Measurements from ENCODE around the gene LRRN4. TPM values are rescaled to one million over a fixed set of nuclear protein-coding genes. Genes with fewer than 3 reads are reported as not detected.

Gene LRRN4
- total and polyA plus RNA-seq, 2 of the 8 experiments (the other 6 are each of a cell fraction or from before 2014, with no cell fraction given): 0.21 to 0.89 TPM

DNA sequence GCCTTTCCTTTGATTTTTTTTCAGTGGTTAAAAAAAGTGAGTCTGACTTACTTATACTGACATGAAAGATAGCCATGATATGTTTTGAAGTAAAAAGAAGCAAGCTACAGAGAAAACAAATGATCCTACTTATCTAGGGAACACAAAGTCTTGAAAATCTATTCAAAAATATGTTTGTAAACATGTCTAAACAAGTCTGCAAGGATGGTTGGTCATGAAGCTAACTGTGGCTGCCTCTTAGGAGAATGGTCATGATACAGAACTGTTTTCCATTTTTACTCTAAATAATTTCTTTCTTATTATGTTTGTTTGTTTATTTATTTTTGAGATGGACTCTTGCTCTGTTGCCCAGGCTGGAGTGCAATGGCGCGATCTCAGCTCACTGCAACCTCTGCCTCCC, 47.5 kb upstream of the LRRN4 start (continued):
- TF ChIP-seq, protein P1, sequence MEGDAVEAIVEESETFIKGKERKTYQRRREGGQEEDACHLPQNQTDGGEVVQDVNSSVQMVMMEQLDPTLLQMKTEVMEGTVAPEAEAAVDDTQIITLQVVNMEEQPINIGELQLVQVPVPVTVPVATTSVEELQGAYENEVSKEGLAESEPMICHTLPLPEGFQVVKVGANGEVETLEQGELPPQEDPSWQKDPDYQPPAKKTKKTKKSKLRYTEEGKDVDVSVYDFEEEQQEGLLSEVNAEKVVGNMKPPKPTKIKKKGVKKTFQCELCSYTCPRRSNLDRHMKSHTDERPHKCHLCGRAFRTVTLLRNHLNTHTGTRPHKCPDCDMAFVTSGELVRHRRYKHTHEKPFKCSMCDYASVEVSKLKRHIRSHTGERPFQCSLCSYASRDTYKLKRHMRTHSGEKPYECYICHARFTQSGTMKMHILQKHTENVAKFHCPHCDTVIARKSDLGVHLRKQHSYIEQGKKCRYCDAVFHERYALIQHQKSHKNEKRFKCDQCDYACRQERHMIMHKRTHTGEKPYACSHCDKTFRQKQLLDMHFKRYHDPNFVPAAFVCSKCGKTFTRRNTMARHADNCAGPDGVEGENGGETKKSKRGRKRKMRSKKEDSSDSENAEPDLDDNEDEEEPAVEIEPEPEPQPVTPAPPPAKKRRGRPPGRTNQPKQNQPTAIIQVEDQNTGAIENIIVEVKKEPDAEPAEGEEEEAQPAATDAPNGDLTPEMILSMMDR (IDR thresholded peaks at IDR 0.05; ENCODE audit: control extremely low read depth in 1 of 3, insufficient read depth in 1 of 3, low read depth in 1 of 3, low read length in 3 of 3): no peak
- no peak for TF ChIP-seq SIN3A (conservative IDR thresholded peaks at IDR 0.05 in 1 of 2, IDR thresholded peaks at IDR 0.05 in 1 of 2; ENCODE audit: low read depth in 1 of 2, low read length in 2 of 2)
- no peak for TF ChIP-seq NANOG (IDR thresholded peaks at IDR 0.05; ENCODE audit: insufficient read depth, low read depth, low read length, poor library complexity, severe bottlenecking)
- no peak for TF ChIP-seq JUN (IDR thresholded peaks at IDR 0.05; ENCODE audit: low read depth, low read length)

Measured in H1 (cell line).